HEK293T (cell line): ENCODE results near the gene PDF.
"Not testable (repeated sequence)": the region's sequence is repeated elsewhere in the genome, so short reads cannot be mapped to it uniquely, and the experiment has no call there.

Source experiments
- CTCF ChIA-PET: fragments of 350-600 bp; formaldehyde crosslinking; extraction: SDS; loops from one replicate; lab custom pipeline; 2021; ENCODE audit warnings: antibody characterized with exemption, inconsistent platforms; lab: Yijun Ruan, JAX
- POLR2A ChIA-PET: fragments of 350-600 bp; formaldehyde crosslinking; extraction: SDS; loops from one replicate; lab custom pipeline; 2020; ENCODE audit warnings: antibody characterized with exemption, inconsistent platforms; lab: Yijun Ruan, JAX
- DNase-seq: peaks from one replicate; pipeline ENCODE4 v3.0.0; 2012; ENCODE audit warnings: mixed read lengths; ENCODE audit errors: extremely low spot score
- ARNT ChIP-seq: fragments of 450-650 bp; IDR thresholded peaks from 2 replicates; pipeline ENCODE4 v1.6.1; 2017; ENCODE audit warnings: mild to moderate bottlenecking
- BHLHE40 ChIP-seq: fragments of 450-650 bp; IDR thresholded peaks from 2 replicates; pipeline ENCODE4 v1.6.1; 2016; ENCODE audit warnings: mild to moderate bottlenecking, moderate library complexity, borderline replicate concordance
- CTBP1 ChIP-seq: fragments of 450-650 bp; IDR thresholded peaks from 2 replicates; pipeline ENCODE4 v1.6.1; 2016; ENCODE audit warnings: borderline replicate concordance
- ELF4 ChIP-seq: fragments of 450-650 bp; IDR thresholded peaks from 2 replicates; pipeline ENCODE4 v1.6.1; 2017; ENCODE audit warnings: antibody characterized with exemption
- FOXA1 ChIP-seq: fragments of 450-650 bp; IDR thresholded peaks from 2 replicates; pipeline ENCODE4 v1.6.1; 2016; ENCODE audit warnings: mild to moderate bottlenecking
- FOXK2 ChIP-seq: fragments of 450-650 bp; IDR thresholded peaks from 2 replicates; pipeline ENCODE4 v1.6.1; 2016; ENCODE audit warnings: mild to moderate bottlenecking
- FOXM1 ChIP-seq: fragments of 450-650 bp; IDR thresholded peaks from 2 replicates; pipeline ENCODE4 v1.6.1; 2017; ENCODE audit warnings: mild to moderate bottlenecking, borderline replicate concordance
- HDGF ChIP-seq: fragments of 450-650 bp; IDR thresholded peaks from 2 replicates; pipeline ENCODE4 v1.6.1; 2017; ENCODE audit warnings: antibody characterized with exemption, borderline replicate concordance
- L3MBTL2 ChIP-seq: fragments of 450-650 bp; conservative IDR thresholded peaks from 2 replicates; pipeline ENCODE4 v1.6.1; 2016; ENCODE audit warnings: mild to moderate bottlenecking
- LEF1 ChIP-seq: fragments of 450-650 bp; IDR thresholded peaks from 2 replicates; pipeline ENCODE4 v1.6.1; 2017; ENCODE audit warnings: mild to moderate bottlenecking, borderline replicate concordance
- NFRKB ChIP-seq: fragments of 450-650 bp; IDR thresholded peaks from 2 replicates; pipeline ENCODE4 v1.6.1; 2016; ENCODE audit warnings: mild to moderate bottlenecking, moderate library complexity
- PKNOX1 ChIP-seq: fragments of 450-650 bp; IDR thresholded peaks from 2 replicates; pipeline ENCODE4 v1.6.1; 2016
- SP1 ChIP-seq: fragments of 450-650 bp; IDR thresholded peaks from 2 replicates; pipeline ENCODE4 v1.6.1; 2017
- SUZ12 ChIP-seq: fragments of 450-650 bp; IDR thresholded peaks from 2 replicates; pipeline ENCODE4 v1.6.1; 2016; ENCODE audit warnings: mild to moderate bottlenecking
- TARDBP ChIP-seq: fragments of 450-650 bp; IDR thresholded peaks from 2 replicates; pipeline ENCODE4 v1.6.1; 2016
- ZNF384 ChIP-seq: fragments of 450-650 bp; IDR thresholded peaks from 2 replicates; pipeline ENCODE4 v1.6.1; 2016

PDF gene

GRCh38 chr16:69309316-69309715 lies 21.1 kb downstream of the PDF start:
- CTCF ChIA-PET, result no interaction called here
- POLR2A ChIA-PET, result no interaction called here
- DNase-seq, result no peak
- TF ChIP-seq LEF1 (no peak), ELF4 (no peak)

GRCh38 chr16:69307856-69308255 lies 22.5 kb downstream of the PDF start:
- TF ChIP-seq ZNF384 (no peak), CTBP1 (no peak), L3MBTL2 (no peak), BHLHE40 (no peak), LEF1 (no peak), NFRKB (no peak), FOXK2 (no peak), PKNOX1 (no peak), TARDBP (no peak), SUZ12 (no peak), FOXM1 (no peak), HDGF (no peak), ARNT (no peak), SP1 (no peak), ELF4 (no peak), FOXA1 (no peak)
- no peak for DNase-seq
- CTCF ChIA-PET, result no interaction called here
- POLR2A ChIA-PET, result no interaction called here

GRCh38 chr16:69307091-69307490 lies 23.3 kb downstream of the PDF start:
- ChIA-PET CTCF (no interaction called here), POLR2A (no interaction called here)
- DNase-seq, result no peak
- TF ChIP-seq ARNT (no peak), TARDBP (no peak), SUZ12 (no peak), NFRKB (no peak), FOXA1 (no peak)

- POLR2A ChIA-PET, result no interaction called here
- CTCF ChIA-PET, result no interaction called here
- no peak for DNase-seq
- TF ChIP-seq BHLHE40 (no peak), SP1 (no peak), HDGF (no peak), CTBP1 (no peak)
Measured at GRCh38 chr16:69306031-69306430, 24.4 kb downstream of the PDF start.

- no peak for TF ChIP-seq BHLHE40
- ChIA-PET CTCF (no interaction called here), POLR2A (no interaction called here)
- DNase-seq, result no peak
Measured at GRCh38 chr16:69302301-69302700, 28.1 kb downstream of the PDF start.

GRCh38 chr16:69301861-69302260 lies 28.5 kb downstream of the PDF start:
- ChIA-PET CTCF (interaction anchor here (0.7 kb wide), 1 partner anchor 112 kb away, joined by 3 read pairs; no protein-coding TSS in a partner anchor), POLR2A (no interaction called here)
- no peak for DNase-seq
- TF ChIP-seq ELF4 (no peak), TARDBP (no peak), SUZ12 (no peak), ZNF384 (no peak), SP1 (no peak), HDGF (no peak), NFRKB (no peak), CTBP1 (no peak), FOXK2 (no peak), LEF1 (no peak), FOXA1 (no peak), L3MBTL2 (no peak), BHLHE40 (no peak), PKNOX1 (no peak)

- ChIA-PET CTCF (interaction anchor here (0.7 kb wide), 1 partner anchor 111 kb away, joined by 3 read pairs; no protein-coding TSS in a partner anchor), POLR2A (no interaction called here)
- no peak for DNase-seq
- TF ChIP-seq ZNF384, result no peak
- TF ChIP-seq TARDBP, result no peak
- no peak for TF ChIP-seq NFRKB
Measured at GRCh38 chr16:69301187-69301586, 29.2 kb downstream of the PDF start.

GRCh38 chr16:69298261-69298660 lies 32.1 kb downstream of the PDF start:
- no peak for DNase-seq
- ChIA-PET CTCF (no interaction called here), POLR2A (no interaction called here)
- TF ChIP-seq PKNOX1 (no peak), ARNT (no peak)

GRCh38 chr16:69296771-69297170 lies 33.6 kb downstream of the PDF start:
- CTCF ChIA-PET, DNase-seq, POLR2A ChIA-PET: not testable (repeated sequence)
